Measurements from ENCODE around the gene RASGRF2.

DNA sequence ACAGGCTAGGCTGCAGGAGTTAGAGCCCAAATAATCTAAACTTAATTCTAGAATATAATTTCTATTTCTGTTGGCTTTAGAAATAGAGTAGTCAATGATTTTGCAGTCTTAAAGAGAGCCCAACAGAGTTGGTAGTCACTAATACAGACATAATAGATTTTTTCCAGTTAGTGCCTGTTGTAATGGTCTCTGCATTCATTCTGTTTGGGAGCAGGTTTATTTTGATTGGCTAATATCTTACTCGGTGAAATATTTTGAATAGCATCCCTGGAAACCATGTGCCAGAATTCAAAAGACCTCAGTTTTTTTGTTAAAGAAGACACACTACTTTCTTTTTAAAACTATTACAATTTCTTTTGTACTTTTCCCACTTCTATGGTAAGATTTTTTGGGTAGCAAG, 107.2 kb downstream of the RASGRF2 start:
- no peak for TF ChIP-seq CTCF (IDR thresholded peaks at IDR 0.05)
- TF ChIP-seq POLR2A (IDR thresholded peaks at IDR 0.05): no peak
